ENCODE results near the gene ABHD16A. TPM values are rescaled to one million over a fixed set of nuclear protein-coding genes. Genes with fewer than 3 reads are reported as not detected.

Gene ABHD16A
- total and polyA plus RNA-seq, 10 of the 15 experiments (the other 5 are each of a cell fraction or from before 2014, with no cell fraction given), result 7.5 to 43.0 (median 32.9) TPM

DNA sequence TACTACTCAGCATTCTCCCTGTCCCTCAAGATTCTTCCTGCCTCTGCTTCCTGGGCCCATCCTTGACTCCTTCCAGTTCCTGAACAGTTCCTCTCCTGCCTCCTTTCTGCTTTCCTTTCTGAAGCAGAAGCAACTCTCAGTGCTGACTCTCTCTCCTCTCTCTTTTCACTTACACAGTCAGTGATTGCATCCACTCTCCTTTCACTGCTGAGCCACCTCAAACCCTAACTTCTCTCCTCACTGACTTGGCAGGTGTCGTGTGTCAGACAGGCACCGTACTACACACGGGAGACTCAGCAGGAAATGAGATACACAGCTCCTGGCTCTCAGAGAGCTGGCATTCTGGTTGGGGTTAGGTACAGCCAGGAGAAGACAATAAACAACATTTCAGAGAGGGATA is 5.6 kb downstream of the ABHD16A start (continued):
- no peak for TF ChIP-seq SPI1 (IDR thresholded peaks at IDR 0.05; ENCODE audit: borderline replicate concordance, insufficient read depth, low read depth, low read length)
- TF ChIP-seq RB1 (IDR thresholded peaks at IDR 0.05; ENCODE audit: borderline replicate concordance), result no peak
- TF ChIP-seq, protein P1, sequence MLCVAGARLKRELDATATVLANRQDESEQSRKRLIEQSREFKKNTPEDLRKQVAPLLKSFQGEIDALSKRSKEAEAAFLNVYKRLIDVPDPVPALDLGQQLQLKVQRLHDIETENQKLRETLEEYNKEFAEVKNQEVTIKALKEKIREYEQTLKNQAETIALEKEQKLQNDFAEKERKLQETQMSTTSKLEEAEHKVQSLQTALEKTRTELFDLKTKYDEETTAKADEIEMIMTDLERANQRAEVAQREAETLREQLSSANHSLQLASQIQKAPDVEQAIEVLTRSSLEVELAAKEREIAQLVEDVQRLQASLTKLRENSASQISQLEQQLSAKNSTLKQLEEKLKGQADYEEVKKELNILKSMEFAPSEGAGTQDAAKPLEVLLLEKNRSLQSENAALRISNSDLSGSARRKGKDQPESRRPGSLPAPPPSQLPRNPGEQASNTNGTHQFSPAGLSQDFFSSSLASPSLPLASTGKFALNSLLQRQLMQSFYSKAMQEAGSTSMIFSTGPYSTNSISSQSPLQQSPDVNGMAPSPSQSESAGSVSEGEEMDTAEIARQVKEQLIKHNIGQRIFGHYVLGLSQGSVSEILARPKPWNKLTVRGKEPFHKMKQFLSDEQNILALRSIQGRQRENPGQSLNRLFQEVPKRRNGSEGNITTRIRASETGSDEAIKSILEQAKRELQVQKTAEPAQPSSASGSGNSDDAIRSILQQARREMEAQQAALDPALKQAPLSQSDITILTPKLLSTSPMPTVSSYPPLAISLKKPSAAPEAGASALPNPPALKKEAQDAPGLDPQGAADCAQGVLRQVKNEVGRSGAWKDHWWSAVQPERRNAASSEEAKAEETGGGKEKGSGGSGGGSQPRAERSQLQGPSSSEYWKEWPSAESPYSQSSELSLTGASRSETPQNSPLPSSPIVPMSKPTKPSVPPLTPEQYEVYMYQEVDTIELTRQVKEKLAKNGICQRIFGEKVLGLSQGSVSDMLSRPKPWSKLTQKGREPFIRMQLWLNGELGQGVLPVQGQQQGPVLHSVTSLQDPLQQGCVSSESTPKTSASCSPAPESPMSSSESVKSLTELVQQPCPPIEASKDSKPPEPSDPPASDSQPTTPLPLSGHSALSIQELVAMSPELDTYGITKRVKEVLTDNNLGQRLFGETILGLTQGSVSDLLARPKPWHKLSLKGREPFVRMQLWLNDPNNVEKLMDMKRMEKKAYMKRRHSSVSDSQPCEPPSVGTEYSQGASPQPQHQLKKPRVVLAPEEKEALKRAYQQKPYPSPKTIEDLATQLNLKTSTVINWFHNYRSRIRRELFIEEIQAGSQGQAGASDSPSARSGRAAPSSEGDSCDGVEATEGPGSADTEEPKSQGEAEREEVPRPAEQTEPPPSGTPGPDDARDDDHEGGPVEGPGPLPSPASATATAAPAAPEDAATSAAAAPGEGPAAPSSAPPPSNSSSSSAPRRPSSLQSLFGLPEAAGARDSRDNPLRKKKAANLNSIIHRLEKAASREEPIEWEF (IDR thresholded peaks at IDR 0.05; ENCODE audit: insufficient replicate concordance, low read depth, low read length), result no peak
- TF ChIP-seq ESRRA (IDR thresholded peaks at IDR 0.05; ENCODE audit: low read length), result no peak
- TF ChIP-seq CHD2 (IDR thresholded peaks at IDR 0.05; ENCODE audit: borderline replicate concordance, low read depth, low read length), result no peak
- no peak for TF ChIP-seq JUND (IDR thresholded peaks at IDR 0.05; ENCODE audit: low read depth, low read length)
- no peak for TF ChIP-seq ZNF217 (IDR thresholded peaks at IDR 0.05)
- TF ChIP-seq, protein P2, sequence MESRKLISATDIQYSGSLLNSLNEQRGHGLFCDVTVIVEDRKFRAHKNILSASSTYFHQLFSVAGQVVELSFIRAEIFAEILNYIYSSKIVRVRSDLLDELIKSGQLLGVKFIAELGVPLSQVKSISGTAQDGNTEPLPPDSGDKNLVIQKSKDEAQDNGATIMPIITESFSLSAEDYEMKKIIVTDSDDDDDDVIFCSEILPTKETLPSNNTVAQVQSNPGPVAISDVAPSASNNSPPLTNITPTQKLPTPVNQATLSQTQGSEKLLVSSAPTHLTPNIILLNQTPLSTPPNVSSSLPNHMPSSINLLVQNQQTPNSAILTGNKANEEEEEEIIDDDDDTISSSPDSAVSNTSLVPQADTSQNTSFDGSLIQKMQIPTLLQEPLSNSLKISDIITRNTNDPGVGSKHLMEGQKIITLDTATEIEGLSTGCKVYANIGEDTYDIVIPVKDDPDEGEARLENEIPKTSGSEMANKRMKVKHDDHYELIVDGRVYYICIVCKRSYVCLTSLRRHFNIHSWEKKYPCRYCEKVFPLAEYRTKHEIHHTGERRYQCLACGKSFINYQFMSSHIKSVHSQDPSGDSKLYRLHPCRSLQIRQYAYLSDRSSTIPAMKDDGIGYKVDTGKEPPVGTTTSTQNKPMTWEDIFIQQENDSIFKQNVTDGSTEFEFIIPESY (IDR thresholded peaks at IDR 0.05), result no peak
- TF ChIP-seq NFYA (IDR thresholded peaks at IDR 0.05; ENCODE audit: borderline replicate concordance, low read depth, low read length), result no peak
- TF ChIP-seq NBN (IDR thresholded peaks at IDR 0.05), result no peak
- TF ChIP-seq, protein P3, sequence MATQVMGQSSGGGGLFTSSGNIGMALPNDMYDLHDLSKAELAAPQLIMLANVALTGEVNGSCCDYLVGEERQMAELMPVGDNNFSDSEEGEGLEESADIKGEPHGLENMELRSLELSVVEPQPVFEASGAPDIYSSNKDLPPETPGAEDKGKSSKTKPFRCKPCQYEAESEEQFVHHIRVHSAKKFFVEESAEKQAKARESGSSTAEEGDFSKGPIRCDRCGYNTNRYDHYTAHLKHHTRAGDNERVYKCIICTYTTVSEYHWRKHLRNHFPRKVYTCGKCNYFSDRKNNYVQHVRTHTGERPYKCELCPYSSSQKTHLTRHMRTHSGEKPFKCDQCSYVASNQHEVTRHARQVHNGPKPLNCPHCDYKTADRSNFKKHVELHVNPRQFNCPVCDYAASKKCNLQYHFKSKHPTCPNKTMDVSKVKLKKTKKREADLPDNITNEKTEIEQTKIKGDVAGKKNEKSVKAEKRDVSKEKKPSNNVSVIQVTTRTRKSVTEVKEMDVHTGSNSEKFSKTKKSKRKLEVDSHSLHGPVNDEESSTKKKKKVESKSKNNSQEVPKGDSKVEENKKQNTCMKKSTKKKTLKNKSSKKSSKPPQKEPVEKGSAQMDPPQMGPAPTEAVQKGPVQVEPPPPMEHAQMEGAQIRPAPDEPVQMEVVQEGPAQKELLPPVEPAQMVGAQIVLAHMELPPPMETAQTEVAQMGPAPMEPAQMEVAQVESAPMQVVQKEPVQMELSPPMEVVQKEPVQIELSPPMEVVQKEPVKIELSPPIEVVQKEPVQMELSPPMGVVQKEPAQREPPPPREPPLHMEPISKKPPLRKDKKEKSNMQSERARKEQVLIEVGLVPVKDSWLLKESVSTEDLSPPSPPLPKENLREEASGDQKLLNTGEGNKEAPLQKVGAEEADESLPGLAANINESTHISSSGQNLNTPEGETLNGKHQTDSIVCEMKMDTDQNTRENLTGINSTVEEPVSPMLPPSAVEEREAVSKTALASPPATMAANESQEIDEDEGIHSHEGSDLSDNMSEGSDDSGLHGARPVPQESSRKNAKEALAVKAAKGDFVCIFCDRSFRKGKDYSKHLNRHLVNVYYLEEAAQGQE (IDR thresholded peaks at IDR 0.05; ENCODE audit: low read depth, low read length), result no peak
